HEK293 (cell line): Measurements from ENCODE around the gene GON7.
A peak's percentile ranks its signal among the peaks of the same experiment; 100 is the strongest.

Experiments
- ATF2 ChIP-seq: fragments of 450-650 bp; formaldehyde crosslinking; IDR thresholded peaks from 2 replicates; pipeline ENCODE4 v1.5.1; 2016; ENCODE audit warnings: missing biosample characterization, missing genetic modification characterization, low read depth
- EGR2 ChIP-seq: fragments of 450-650 bp; formaldehyde crosslinking; IDR thresholded peaks from 2 replicates; pipeline ENCODE4 v1.5.1; 2016; ENCODE audit warnings: low read depth, missing biosample characterization, missing genetic modification characterization
- GFI1B ChIP-seq: fragments of 450-650 bp; formaldehyde crosslinking; IDR thresholded peaks from 2 replicates; pipeline ENCODE4 v1.5.1; 2016; ENCODE audit warnings: missing biosample characterization, missing genetic modification characterization
- GLIS2 ChIP-seq: fragments of 450-650 bp; formaldehyde crosslinking; IDR thresholded peaks from 2 replicates; pipeline ENCODE4 v1.5.1; 2016; ENCODE audit warnings: missing biosample characterization, missing genetic modification characterization
- HIC1 ChIP-seq: fragments of 450-650 bp; formaldehyde crosslinking; IDR thresholded peaks from 2 replicates; pipeline ENCODE4 v1.5.1; 2016; ENCODE audit warnings: missing biosample characterization, missing genetic modification characterization
- HOXC10 ChIP-seq: sonication (generic); formaldehyde crosslinking; IDR thresholded peaks from 2 replicates; pipeline ENCODE4 v1.8.1; 2023; ENCODE audit warnings: mild to moderate bottlenecking, missing genetic modification reagents
- HOXD13 ChIP-seq: sonication (generic); formaldehyde crosslinking; IDR thresholded peaks from 2 replicates; pipeline ENCODE4 v1.8.0; 2022; ENCODE audit warnings: missing genetic modification reagents, borderline replicate concordance
- KLF16 ChIP-seq: fragments of 450-650 bp; formaldehyde crosslinking; IDR thresholded peaks from 2 replicates; pipeline ENCODE4 v1.5.1; 2017; ENCODE audit warnings: missing biosample characterization, missing genetic modification characterization
- KLF9 ChIP-seq: fragments of 450-650 bp; formaldehyde crosslinking; IDR thresholded peaks from 2 replicates; pipeline ENCODE4 v1.5.1; 2016; ENCODE audit warnings: missing biosample characterization, missing genetic modification characterization, low read depth
- MYNN ChIP-seq: fragments of 450-650 bp; formaldehyde crosslinking; IDR thresholded peaks from 2 replicates; pipeline ENCODE4 v1.5.1; 2016; ENCODE audit warnings: missing biosample characterization, missing genetic modification characterization, borderline replicate concordance
- OSR2 ChIP-seq: fragments of 450-650 bp; formaldehyde crosslinking; IDR thresholded peaks from 2 replicates; pipeline ENCODE4 v1.5.1; 2016; ENCODE audit warnings: missing biosample characterization, missing genetic modification characterization
- PRDM6 ChIP-seq: fragments of 450-650 bp; formaldehyde crosslinking; IDR thresholded peaks from 2 replicates; pipeline ENCODE4 v1.5.1; 2017; ENCODE audit warnings: missing biosample characterization, missing genetic modification characterization
- SP3 ChIP-seq: fragments of 450-650 bp; formaldehyde crosslinking; IDR thresholded peaks from 2 replicates; pipeline ENCODE4 v1.5.1; 2016; ENCODE audit warnings: missing biosample characterization, missing genetic modification characterization
- ZNF133 ChIP-seq: fragments of 450-650 bp; formaldehyde crosslinking; IDR thresholded peaks from 2 replicates; pipeline ENCODE4 v1.5.1; 2016; ENCODE audit warnings: missing biosample characterization, missing genetic modification characterization
- ZNF169 ChIP-seq: fragments of 450-650 bp; formaldehyde crosslinking; IDR thresholded peaks from 2 replicates; pipeline ENCODE4 v1.5.1; 2016; ENCODE audit warnings: missing biosample characterization, missing genetic modification characterization
- ZNF2 ChIP-seq: fragments of 450-650 bp; formaldehyde crosslinking; IDR thresholded peaks from 2 replicates; pipeline ENCODE4 v1.5.1; 2016; ENCODE audit warnings: missing biosample characterization, missing genetic modification characterization
- ZNF211 ChIP-seq: fragments of 450-650 bp; formaldehyde crosslinking; IDR thresholded peaks from 2 replicates; pipeline ENCODE4 v1.5.1; 2016; ENCODE audit warnings: low read depth, missing biosample characterization, missing genetic modification characterization
- ZNF221 ChIP-seq: fragments of 450-650 bp; formaldehyde crosslinking; IDR thresholded peaks from 2 replicates; pipeline ENCODE4 v1.5.1; 2017; ENCODE audit warnings: missing biosample characterization, missing genetic modification characterization, borderline replicate concordance
- ZNF24 ChIP-seq: fragments of 450-650 bp; formaldehyde crosslinking; IDR thresholded peaks from 2 replicates; pipeline ENCODE4 v1.5.1; 2016; ENCODE audit warnings: missing biosample characterization, missing genetic modification characterization
- ZNF311 ChIP-seq: fragments of 450-650 bp; formaldehyde crosslinking; IDR thresholded peaks from 2 replicates; pipeline ENCODE4 v1.5.1; 2017; ENCODE audit warnings: missing biosample characterization, missing genetic modification characterization, borderline replicate concordance
- ZNF391 ChIP-seq: fragments of 450-650 bp; formaldehyde crosslinking; IDR thresholded peaks from 2 replicates; pipeline ENCODE4 v1.5.1; 2016; ENCODE audit warnings: low read depth, missing biosample characterization, missing genetic modification characterization, borderline replicate concordance
- ZNF404 ChIP-seq: fragments of 450-650 bp; formaldehyde crosslinking; IDR thresholded peaks from 2 replicates; pipeline ENCODE4 v1.5.1; 2017; ENCODE audit warnings: missing biosample characterization, missing genetic modification characterization
- ZNF792 ChIP-seq: fragments of 450-650 bp; formaldehyde crosslinking; IDR thresholded peaks from 2 replicates; pipeline ENCODE4 v1.5.1; 2016; ENCODE audit warnings: missing biosample characterization, missing genetic modification characterization
- TF ChIP-seq, protein P1 (sequence below): IDR thresholded peaks from 2 replicates; pipeline ENCODE4 v1.6.1; 2011; ENCODE audit warnings: mild to moderate bottlenecking, low read depth, low read length, borderline replicate concordance
- TF ChIP-seq, protein P2 (sequence below): fragments of 450-650 bp; formaldehyde crosslinking; IDR thresholded peaks from 2 replicates; pipeline ENCODE4 v1.5.1; 2016; ENCODE audit warnings: missing biosample characterization, missing genetic modification characterization
- TF ChIP-seq, protein P3 (sequence below): fragments of 450-650 bp; formaldehyde crosslinking; IDR thresholded peaks from 2 replicates; pipeline ENCODE4 v1.5.1; 2016; ENCODE audit warnings: missing biosample characterization, missing genetic modification characterization
- TF ChIP-seq, protein P4 (sequence below): fragments of 450-650 bp; formaldehyde crosslinking; IDR thresholded peaks from 2 replicates; pipeline ENCODE4 v1.5.1; 2016; ENCODE audit warnings: missing biosample characterization, missing genetic modification characterization

The GON7 gene

DNA sequence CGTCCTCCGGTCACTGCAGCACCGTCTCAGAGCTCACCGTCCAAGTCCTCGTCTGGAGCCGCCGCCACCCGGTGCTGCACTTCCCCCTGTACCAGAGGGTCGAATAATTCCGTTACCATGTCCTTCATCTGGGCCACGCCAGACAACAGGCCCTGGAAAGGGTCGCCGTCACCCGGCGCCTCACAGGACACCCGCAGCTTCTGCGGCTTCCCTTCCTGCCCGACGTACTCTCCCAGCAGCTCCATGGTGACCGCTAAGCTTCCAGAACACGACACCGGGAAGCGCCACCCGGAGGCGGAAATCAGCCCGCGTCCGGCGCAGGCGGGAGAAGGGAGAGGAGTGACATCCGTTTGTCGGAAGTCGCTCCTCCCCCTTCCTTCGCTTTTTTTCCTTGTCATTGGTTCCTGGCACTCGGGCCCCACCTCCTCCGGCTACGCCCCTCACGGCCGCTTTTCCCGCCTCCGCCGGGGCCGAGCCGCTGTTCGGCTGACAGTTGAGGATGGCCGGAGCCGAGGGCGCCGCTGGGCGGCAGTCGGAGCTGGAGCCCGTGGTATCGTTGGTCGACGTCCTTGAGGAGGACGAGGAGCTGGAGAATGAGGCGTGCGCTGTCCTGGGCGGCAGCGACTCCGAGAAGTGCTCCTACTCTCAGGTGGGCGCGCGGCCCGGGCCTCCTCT, at the start of gene GON7, which contains the start of gene UBR7 (continued):
- TF ChIP-seq ZNF311 = no peak
- no peak for TF ChIP-seq HOXC10 (CRISPR knock-in tag)
- TF ChIP-seq ZNF391 = peak; percentile 48; the same call in 1 of the 2 replicates
- TF ChIP-seq, protein P1, sequence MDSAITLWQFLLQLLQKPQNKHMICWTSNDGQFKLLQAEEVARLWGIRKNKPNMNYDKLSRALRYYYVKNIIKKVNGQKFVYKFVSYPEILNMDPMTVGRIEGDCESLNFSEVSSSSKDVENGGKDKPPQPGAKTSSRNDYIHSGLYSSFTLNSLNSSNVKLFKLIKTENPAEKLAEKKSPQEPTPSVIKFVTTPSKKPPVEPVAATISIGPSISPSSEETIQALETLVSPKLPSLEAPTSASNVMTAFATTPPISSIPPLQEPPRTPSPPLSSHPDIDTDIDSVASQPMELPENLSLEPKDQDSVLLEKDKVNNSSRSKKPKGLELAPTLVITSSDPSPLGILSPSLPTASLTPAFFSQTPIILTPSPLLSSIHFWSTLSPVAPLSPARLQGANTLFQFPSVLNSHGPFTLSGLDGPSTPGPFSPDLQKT = peak; percentile 77; the same call in 1 of the 2 replicates
- TF ChIP-seq ZNF404 (tag by site-specific recombination) = no peak
- TF ChIP-seq, protein P2, sequence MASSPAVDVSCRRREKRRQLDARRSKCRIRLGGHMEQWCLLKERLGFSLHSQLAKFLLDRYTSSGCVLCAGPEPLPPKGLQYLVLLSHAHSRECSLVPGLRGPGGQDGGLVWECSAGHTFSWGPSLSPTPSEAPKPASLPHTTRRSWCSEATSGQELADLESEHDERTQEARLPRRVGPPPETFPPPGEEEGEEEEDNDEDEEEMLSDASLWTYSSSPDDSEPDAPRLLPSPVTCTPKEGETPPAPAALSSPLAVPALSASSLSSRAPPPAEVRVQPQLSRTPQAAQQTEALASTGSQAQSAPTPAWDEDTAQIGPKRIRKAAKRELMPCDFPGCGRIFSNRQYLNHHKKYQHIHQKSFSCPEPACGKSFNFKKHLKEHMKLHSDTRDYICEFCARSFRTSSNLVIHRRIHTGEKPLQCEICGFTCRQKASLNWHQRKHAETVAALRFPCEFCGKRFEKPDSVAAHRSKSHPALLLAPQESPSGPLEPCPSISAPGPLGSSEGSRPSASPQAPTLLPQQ (tag by site-specific recombination) = peak; percentile 87
- TF ChIP-seq SP3 = peak; percentile 96
- no peak for TF ChIP-seq ZNF221 (tag by site-specific recombination)
- TF ChIP-seq ZNF2 (tag by site-specific recombination) = peak; percentile 62; the same call in 1 of the 2 replicates
- TF ChIP-seq, protein P3, sequence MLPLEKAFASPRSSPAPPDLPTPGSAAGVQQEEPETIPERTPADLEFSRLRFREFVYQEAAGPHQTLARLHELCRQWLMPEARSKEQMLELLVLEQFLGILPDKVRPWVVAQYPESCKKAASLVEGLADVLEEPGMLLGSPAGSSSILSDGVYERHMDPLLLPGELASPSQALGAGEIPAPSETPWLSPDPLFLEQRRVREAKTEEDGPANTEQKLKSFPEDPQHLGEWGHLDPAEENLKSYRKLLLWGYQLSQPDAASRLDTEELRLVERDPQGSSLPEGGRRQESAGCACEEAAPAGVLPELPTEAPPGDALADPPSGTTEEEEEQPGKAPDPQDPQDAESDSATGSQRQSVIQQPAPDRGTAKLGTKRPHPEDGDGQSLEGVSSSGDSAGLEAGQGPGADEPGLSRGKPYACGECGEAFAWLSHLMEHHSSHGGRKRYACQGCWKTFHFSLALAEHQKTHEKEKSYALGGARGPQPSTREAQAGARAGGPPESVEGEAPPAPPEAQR (tag by site-specific recombination) = peak; percentile 47; the same call in 1 of the 2 replicates
- TF ChIP-seq MYNN (tag by site-specific recombination) = 0 out of 2 replicates have a peak, but pooled peaks have one; percentile 24
- no peak for TF ChIP-seq ZNF169 (tag by site-specific recombination)
- no peak for TF ChIP-seq ZNF211 (tag by site-specific recombination)
- no peak for TF ChIP-seq GFI1B
- TF ChIP-seq ZNF133 (tag by site-specific recombination) = 0 out of 2 replicates have a peak, but pooled peaks have one; percentile 11
- TF ChIP-seq HOXD13 (CRISPR knock-in tag) = no peak
- peak; percentile 70 for TF ChIP-seq EGR2
- TF ChIP-seq KLF16 = peak; percentile 77; the same call in 1 of the 2 replicates
- no peak for TF ChIP-seq HIC1 (tag by site-specific recombination)
- peak; percentile 38; the same call in 1 of the 2 replicates for TF ChIP-seq OSR2 (tag by site-specific recombination)
- TF ChIP-seq, protein P4, sequence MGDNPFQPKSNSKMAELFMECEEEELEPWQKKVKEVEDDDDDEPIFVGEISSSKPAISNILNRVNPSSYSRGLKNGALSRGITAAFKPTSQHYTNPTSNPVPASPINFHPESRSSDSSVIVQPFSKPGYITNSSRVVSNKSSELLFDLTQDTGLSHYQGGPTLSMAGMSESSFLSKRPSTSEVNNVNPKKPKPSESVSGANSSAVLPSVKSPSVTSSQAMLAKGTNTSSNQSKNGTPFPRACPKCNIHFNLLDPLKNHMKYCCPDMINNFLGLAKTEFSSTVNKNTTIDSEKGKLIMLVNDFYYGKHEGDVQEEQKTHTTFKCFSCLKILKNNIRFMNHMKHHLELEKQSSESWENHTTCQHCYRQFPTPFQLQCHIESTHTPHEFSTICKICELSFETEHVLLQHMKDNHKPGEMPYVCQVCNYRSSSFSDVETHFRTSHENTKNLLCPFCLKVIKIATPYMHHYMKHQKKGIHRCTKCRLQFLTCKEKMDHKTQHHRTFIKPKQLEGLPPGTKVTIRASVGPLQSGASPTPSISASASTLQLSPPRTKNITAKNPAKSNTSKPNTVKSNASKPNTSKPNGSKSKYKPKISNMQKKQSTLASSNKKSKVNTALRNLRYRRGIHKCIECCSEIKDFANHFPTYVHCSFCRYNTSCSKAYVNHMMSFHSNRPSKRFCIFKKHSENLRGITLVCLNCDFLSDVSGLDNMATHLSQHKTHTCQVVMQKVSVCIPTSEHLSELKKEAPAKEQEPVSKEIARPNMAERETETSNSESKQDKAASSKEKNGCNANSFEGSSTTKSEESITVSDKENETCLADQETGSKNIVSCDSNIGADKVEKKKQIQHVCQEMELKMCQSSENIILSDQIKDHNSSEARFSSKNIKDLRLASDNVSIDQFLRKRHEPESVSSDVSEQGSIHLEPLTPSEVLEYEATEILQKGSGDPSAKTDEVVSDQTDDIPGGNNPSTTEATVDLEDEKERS (tag by site-specific recombination) = no peak
- peak; percentile 82 for TF ChIP-seq KLF9 (tag by site-specific recombination)
- 0 out of 2 replicates have a peak, but pooled peaks have one; percentile 3 for TF ChIP-seq ATF2
- TF ChIP-seq ZNF24 (tag by site-specific recombination) = no peak
- TF ChIP-seq PRDM6 (tag by site-specific recombination) = no peak
- no peak for TF ChIP-seq ZNF792
- TF ChIP-seq GLIS2 (tag by site-specific recombination) = no peak
